ENCODE data around the gene ATP13A3. TPM values are rescaled to one million over a fixed set of nuclear protein-coding genes. Genes with fewer than 3 reads are reported as not detected.

The ATP13A3 gene
- total and polyA plus RNA-seq, 10 of the 15 experiments (the other 5 are each of a cell fraction or from before 2014, with no cell fraction given) = 14.0 to 108 (median 69.5) TPM

GRCh38 chr3:194401346-194401745, 85.5 kb downstream of the ATP13A3 start (continued):
- TF ChIP-seq ZBTB11 (CRISPR knock-in tag; IDR thresholded peaks at IDR 0.05) (no peak), LARP7 (IDR thresholded peaks at IDR 0.05) (no peak)

DNA sequence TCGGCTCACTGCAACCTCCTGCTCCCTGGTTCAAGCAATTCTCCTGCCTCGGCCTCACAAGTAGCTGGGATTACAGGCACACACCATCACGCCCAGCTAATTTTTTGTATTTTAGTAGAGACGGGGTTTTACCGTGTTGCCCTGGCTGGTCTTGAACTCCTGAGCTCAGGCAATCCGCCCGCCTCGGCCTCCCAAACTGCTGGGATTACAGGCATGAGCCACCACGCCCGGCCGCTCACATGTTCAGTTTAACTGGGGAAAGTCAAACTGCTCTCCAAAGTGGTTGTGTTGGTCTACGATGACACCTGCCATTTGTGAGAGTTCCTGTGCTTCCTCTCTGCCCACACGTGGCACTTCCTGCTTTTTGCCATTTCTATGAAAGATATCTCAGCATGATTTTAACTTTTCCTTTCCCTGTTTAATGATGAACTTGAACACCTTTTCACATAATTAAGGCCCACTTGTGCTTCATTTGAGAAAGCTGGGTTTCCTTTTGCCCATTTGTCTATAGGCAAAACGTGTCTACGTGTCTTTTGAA, 86.9 kb downstream of the ATP13A3 start:
- intact Hi-C loops (cut with micrococcal nuclease; ENCODE audit: unreplicated experiment) = no loop called here
- ChIA-PET SMC1A (ENCODE audit: uncharacterized antibody, unreplicated experiment) (no interaction called here), POLR2A (interaction anchor here (0.6 kb wide), 1 partner anchor 456 kb away, joined by 4 read pairs; no protein-coding TSS in a partner anchor), CTCF (interaction anchor here (1.6 kb wide), 1 partner anchor 194 kb away, joined by 3 read pairs; no protein-coding TSS in a partner anchor), RAD21 (ENCODE audit: unreplicated experiment) (no interaction called here)
- Histone ChIP-seq H3K79me2 (ENCODE audit: control insufficient read depth, insufficient read depth, low read length) (no peaks in the 10 kb centered on the region), H3K27ac (ENCODE audit: control insufficient read depth, insufficient read depth) (no peak overlapping the region), H3K4me3 (no peak overlapping the region), H4K20me1 (ENCODE audit: control insufficient read depth, insufficient read depth) (no peaks in the 10 kb centered on the region; the same call in 1 of the 2 replicates), H3K4me2 (ENCODE audit: control insufficient read depth, insufficient read depth) (no peak overlapping the region), H3K36me3 (ENCODE audit: control insufficient read depth in 2 of 2, insufficient read depth in 2 of 2, low read length in 1 of 2) (no peaks in the 10 kb centered on the region; a peak in 1 of 4 replicates), H3K4me1 (ENCODE audit: control insufficient read depth, insufficient read depth, low read length) (peaks cover 7% of the 10 kb centered on the region), H3K27me3 (replicated peaks in 1 of 2; ENCODE audit: control insufficient read depth in 2 of 2, insufficient read depth in 2 of 2, low read length in 1 of 2) (peaks cover 7 to 10% of the 10 kb centered on the region in 2 experiments; a peak in 3 of 4 replicates), H2AFZ (ENCODE audit: control insufficient read depth, low read depth, low read length) (no peak overlapping the region), H3K9ac (ENCODE audit: control insufficient read depth, insufficient read depth, low read length) (no peak overlapping the region), H3K9me3 (replicated peaks; ENCODE audit: control insufficient read depth, insufficient read depth, low read length) (no peaks in the 10 kb centered on the region)
- 73% methylated on average over 15 of the region's 15 CpGs for WGBS (ENCODE audit: insufficient coverage, insufficient replicate concordance, low lambda C conversion rate, missing lambda C conversion rate)
- BruUV-seq (replicated peaks) = no TSS peak
- DNase-seq (ENCODE audit: low read depth, low spot score) = no peak
- FAIRE-seq = no peak
- no peak for ATAC-seq
- in situ Hi-C loops (cut with MboI) = no loop called here
- TF ChIP-seq SMAD5 (IDR thresholded peaks at IDR 0.05; ENCODE audit: low read depth) (no peak), POU2F2 (IDR thresholded peaks at IDR 0.05; ENCODE audit: borderline replicate concordance, low read depth, low read length) (no peak), ZNF207 (IDR thresholded peaks at IDR 0.05; ENCODE audit: borderline replicate concordance) (no peak), EZH2 (IDR thresholded peaks at IDR 0.05; ENCODE audit: borderline replicate concordance, control insufficient read depth, low read depth, low read length) (no peak), DPF2 (IDR thresholded peaks at IDR 0.05) (no peak), FOXK2 (IDR thresholded peaks at IDR 0.05) (no peak), HDAC6 (IDR thresholded peaks at IDR 0.05; ENCODE audit: unreplicated experiment) (no peak), ETV6 (conservative IDR thresholded peaks at IDR 0.05 in 1 of 2, IDR thresholded peaks at IDR 0.05 in 1 of 2; ENCODE audit: borderline replicate concordance in 1 of 2, low read depth in 1 of 2) (no peak), RELB (IDR thresholded peaks at IDR 0.05; ENCODE audit: low read depth) (no peak), RFX5 (IDR thresholded peaks at IDR 0.05; ENCODE audit: low read depth, low read length) (no peak), MTA2 (IDR thresholded peaks at IDR 0.05; ENCODE audit: low read depth) (no peak), SRF (IDR thresholded peaks at IDR 0.05; ENCODE audit: low read depth in 2 of 2, low read length in 2 of 2) (no peak)
- TF ChIP-seq, protein P1, sequence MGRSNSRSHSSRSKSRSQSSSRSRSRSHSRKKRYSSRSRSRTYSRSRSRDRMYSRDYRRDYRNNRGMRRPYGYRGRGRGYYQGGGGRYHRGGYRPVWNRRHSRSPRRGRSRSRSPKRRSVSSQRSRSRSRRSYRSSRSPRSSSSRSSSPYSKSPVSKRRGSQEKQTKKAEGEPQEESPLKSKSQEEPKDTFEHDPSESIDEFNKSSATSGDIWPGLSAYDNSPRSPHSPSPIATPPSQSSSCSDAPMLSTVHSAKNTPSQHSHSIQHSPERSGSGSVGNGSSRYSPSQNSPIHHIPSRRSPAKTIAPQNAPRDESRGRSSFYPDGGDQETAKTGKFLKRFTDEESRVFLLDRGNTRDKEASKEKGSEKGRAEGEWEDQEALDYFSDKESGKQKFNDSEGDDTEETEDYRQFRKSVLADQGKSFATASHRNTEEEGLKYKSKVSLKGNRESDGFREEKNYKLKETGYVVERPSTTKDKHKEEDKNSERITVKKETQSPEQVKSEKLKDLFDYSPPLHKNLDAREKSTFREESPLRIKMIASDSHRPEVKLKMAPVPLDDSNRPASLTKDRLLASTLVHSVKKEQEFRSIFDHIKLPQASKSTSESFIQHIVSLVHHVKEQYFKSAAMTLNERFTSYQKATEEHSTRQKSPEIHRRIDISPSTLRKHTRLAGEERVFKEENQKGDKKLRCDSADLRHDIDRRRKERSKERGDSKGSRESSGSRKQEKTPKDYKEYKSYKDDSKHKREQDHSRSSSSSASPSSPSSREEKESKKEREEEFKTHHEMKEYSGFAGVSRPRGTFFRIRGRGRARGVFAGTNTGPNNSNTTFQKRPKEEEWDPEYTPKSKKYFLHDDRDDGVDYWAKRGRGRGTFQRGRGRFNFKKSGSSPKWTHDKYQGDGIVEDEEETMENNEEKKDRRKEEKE (IDR thresholded peaks at IDR 0.05) = no peak
